Upper lobe of left lung (tissue), 6 donors: ENCODE results near the gene PLCD4. TPM values are rescaled to one million over a fixed set of nuclear protein-coding genes. Genes with fewer than 3 reads are reported as not detected.

Experiments used
- ATAC-seq, 2 donors: fragments of 200-7000 bp; cut with Tn5 transposase; one replicate each; pipeline ENCODE4 v1.9.1; 2022; ENCODE audit warnings: mild to moderate bottlenecking in 2 of 2, moderate library complexity in 2 of 2; ENCODE audit not compliant: low FRiP score in 2 of 2
- DNase-seq, 2 donors: peaks; one replicate each; pipeline ENCODE4 v3.0.0-alpha.2; 2019 to 2020
- H3K27ac ChIP-seq, 4 donors: fragments of 200-600 bp; sonication (generic); one replicate each; pipeline ENCODE4 v1.5.1; 2016 to 2019
- H3K27me3 ChIP-seq, 4 donors: fragments of 200-600 bp; sonication (generic); one replicate each; pipeline ENCODE4 v1.5.1; 2017 to 2019
- H3K36me3 ChIP-seq, 4 donors: fragments of 200-600 bp; sonication (generic); one replicate each; pipeline ENCODE4 v1.5.1; 2016 to 2019
- H3K4me1 ChIP-seq, 4 donors: fragments of 200-600 bp; sonication (generic); one replicate each; pipeline ENCODE4 v1.5.1; 2018 to 2019
- H3K4me3 ChIP-seq, 4 donors: fragments of 200-600 bp; sonication (generic); one replicate each; pipeline ENCODE4 v1.5.1; 2017 to 2019; ENCODE audit warnings: mild to moderate bottlenecking in 2 of 4, moderate library complexity in 1 of 4
- H3K9me3 ChIP-seq, 4 donors: fragments of 200-600 bp; sonication (generic); one replicate each; pipeline ENCODE4 v1.5.1; 2018 to 2019
- CTCF ChIP-seq, 6 experiments: fragments of 450-650 bp in 4 of 6; fragments of 200-600 bp in 2 of 6; sonication (generic) in 2 of 6; IDR thresholded peaks; one replicate each; pipeline ENCODE4 v1.5.1; 2016 to 2019; ENCODE audit warnings: antibody characterized with exemption in 6 of 6
- EP300 ChIP-seq, 4 donors: sonication (generic); formaldehyde crosslinking; IDR thresholded peaks; one replicate each; pipeline ENCODE4 v1.5.1; 2017; ENCODE audit warnings: antibody characterized with exemption in 4 of 4, control low read depth in 2 of 4
- POLR2A ChIP-seq, 4 donors: fragments of 450-650 bp; IDR thresholded peaks; one replicate each; pipeline ENCODE4 v1.5.1; 2016 to 2017; ENCODE audit warnings: antibody characterized with exemption in 4 of 4, mild to moderate bottlenecking in 2 of 4
- POLR2AphosphoS5 ChIP-seq, 2 donors: sonication (generic); formaldehyde crosslinking; IDR thresholded peaks; one replicate each; pipeline ENCODE4 v1.5.1; 2017; ENCODE audit warnings: antibody characterized with exemption in 2 of 2
- WGBS, 2 donors: methylation state at CpG; one replicate each; pipeline ENCODE4 v1.1.5; 2017 to 2018; 5-methylcytosine and 5-hydroxymethylcytosine counted together
- total RNA-seq, 6 donors: library from RNA; depleted of rRNA in 4 of 6; stranded (reverse); fragments of >200 nt in 4 of 6; gene quantifications; one replicate each; pipeline versions ENCODE4 v1.1.0 to v1.2.1, GENCODE V29; 2016 to 2021
- donor health status: DM: no; HTN: no; CAD: no; lungs with moderate emphysema.
- donor health status: DM: no; HTN: yes; CAD: no; lungs with severe emphysema.

PLCD4 gene
- total RNA-seq, 6 donors from 2014 or later, result 0.30 to 0.98 (median 0.37) TPM; not detected in 2

DNA sequence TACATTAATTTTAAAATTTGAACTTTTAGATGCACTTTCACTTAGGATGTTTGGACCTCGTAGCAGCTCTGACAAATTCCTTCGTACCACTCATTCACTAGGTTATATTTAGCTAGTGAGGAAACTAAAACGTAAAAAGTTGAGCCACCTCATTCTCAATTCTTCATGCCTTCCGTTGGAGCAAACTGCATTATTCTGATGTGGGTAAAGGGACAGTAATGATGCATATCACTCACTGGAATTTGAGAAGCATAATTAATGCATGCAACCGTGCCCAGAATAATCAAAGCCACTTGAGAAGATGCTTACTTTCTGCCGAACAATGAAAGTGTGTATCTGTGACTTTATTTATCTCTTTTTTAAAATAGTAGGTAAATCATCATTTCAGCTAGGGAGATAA lies 36.8 kb upstream of the PLCD4 start:
- no peak for TF ChIP-seq CTCF (IDR thresholded peaks at IDR 0.05)
- no peak for TF ChIP-seq EP300 (IDR thresholded peaks at IDR 0.05)
- TF ChIP-seq POLR2A (IDR thresholded peaks at IDR 0.05), result no peak
- no peak for TF ChIP-seq POLR2AphosphoS5 (IDR thresholded peaks at IDR 0.05)
- Histone ChIP-seq H3K27ac (peak overlapping the region in 2 of 4 donors; percentile 9 to 95), H3K4me3 (peak overlapping the region in 1 of 4 donors; percentile 85), H3K27me3 (no peaks in the 10 kb centered on the region), H3K9me3 (no peaks in the 10 kb centered on the region), H3K36me3 (peaks cover 0 to 29% (median 15%) of the 10 kb centered on the region in 4 donors), H3K4me1 (peaks cover 31 to 35% (median 32%) of the 10 kb centered on the region in 4 donors)
- DNase-seq (no peak), ATAC-seq (no peak)
- 22 to 25% methylated on average over 6 of the region's 6 CpGs for WGBS, 2 donors

- DNase-seq (no peak), ATAC-seq (no peak)
- TF ChIP-seq EP300 (IDR thresholded peaks at IDR 0.05) (no peak), CTCF (IDR thresholded peaks at IDR 0.05) (no peak), POLR2AphosphoS5 (IDR thresholded peaks at IDR 0.05) (no peak), POLR2A (IDR thresholded peaks at IDR 0.05) (no peak)
- Histone ChIP-seq H3K27me3 (no peaks in the 10 kb centered on the region), H3K9me3 (no peaks in the 10 kb centered on the region), H3K4me1 (peaks cover 0 to 8% (median 2%) of the 10 kb centered on the region in 4 donors), H3K27ac (no peak overlapping the region), H3K36me3 (peaks cover 0 to 48% (median 21%) of the 10 kb centered on the region in 4 donors), H3K4me3 (no peak overlapping the region)
- WGBS, 2 donors, result 98 to 100% methylated on average over 4 of the region's 4 CpGs
Measured at GRCh38 chr2:218576854-218577253, 30.8 kb upstream of the PLCD4 start.

DNA sequence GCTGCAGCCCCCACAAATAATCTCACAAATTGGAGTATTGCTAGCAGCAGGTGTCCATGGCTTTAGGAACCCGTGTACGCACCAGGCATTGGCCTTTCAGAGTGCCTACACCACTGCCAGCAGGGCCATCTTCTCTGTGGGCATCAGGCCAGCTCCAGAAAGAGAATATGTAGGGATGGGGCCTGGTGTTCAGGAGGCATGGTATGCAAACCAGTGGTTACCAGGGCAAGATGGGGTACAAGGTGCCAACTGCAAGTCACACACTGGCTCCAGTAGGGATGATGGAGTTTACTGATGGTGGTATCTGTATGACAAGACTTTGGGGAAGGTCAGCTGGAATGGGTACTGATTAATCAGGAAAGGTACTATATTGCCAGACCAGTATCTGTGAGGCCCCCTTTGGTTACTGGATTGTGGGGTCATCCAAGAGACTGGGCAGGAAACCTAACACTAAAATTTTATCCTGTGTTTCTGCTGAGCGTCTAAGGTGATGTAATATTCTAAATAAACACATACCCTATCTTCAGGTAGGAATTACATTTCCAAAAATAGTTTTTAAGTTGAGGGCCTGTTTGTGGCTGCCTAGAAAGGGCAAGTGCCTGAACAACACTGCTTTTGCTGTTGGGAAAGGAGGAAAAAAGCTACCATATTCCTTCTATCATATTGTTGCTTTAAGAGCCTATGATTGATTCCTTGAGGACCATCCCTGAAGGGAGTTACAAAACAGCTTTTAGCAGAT lies 30.0 kb upstream of the PLCD4 start:
- Histone ChIP-seq H3K9me3 (no peaks in the 10 kb centered on the region), H3K4me3 (no peak overlapping the region), H3K27me3 (no peaks in the 10 kb centered on the region), H3K27ac (no peak overlapping the region), H3K36me3 (peaks cover 0 to 49% (median 17%) of the 10 kb centered on the region in 4 donors), H3K4me1 (peaks cover 0 to 8% (median 2%) of the 10 kb centered on the region in 4 donors)
- WGBS, 2 donors, result 85 to 92% methylated on average over 3 of the region's 3 CpGs
- DNase-seq (no peak), ATAC-seq (no peak)
- TF ChIP-seq CTCF (IDR thresholded peaks at IDR 0.05) (no peak), POLR2A (IDR thresholded peaks at IDR 0.05) (no peak), POLR2AphosphoS5 (IDR thresholded peaks at IDR 0.05) (no peak), EP300 (IDR thresholded peaks at IDR 0.05) (no peak)

DNA sequence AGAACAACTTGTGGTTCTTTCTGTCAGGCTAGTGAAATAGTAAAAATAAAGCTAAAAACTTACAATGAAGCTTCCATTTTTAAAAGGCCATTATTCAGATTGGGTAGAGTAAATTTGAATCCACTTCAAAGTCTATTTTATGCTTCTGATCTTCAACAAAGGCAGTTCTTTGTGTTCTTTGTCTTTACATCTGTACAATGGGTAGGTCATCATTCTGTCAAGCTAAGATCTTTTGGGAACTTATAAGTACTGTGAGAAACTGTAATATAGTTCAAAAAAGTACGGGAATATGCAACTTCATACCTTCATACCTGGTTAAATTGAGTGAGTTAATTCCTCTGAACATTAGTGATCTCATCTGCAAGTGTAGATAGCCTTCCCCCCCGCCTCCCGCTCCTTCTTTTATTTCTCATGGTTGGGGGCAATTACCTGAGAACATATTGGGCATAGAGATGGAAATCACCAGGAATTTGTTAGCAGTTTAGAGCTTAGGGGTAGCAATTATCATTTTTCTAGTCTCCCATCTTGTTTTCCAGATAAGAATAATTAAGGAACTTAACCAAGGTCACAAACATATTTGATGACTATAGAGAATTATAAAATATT lies 29.3 kb upstream of the PLCD4 start:
- Histone ChIP-seq H3K9me3 (no peaks in the 10 kb centered on the region), H3K27ac (no peak overlapping the region), H3K36me3 (peaks cover 2 to 51% (median 15%) of the 10 kb centered on the region in 4 donors), H3K4me3 (no peak overlapping the region), H3K4me1 (peaks cover 0 to 8% (median 2%) of the 10 kb centered on the region in 4 donors), H3K27me3 (no peaks in the 10 kb centered on the region)
- ATAC-seq, result no peak
- 88 to 95% methylated on average over 3 of the region's 3 CpGs for WGBS, 2 donors
- TF ChIP-seq POLR2AphosphoS5 (IDR thresholded peaks at IDR 0.05) (no peak), POLR2A (IDR thresholded peaks at IDR 0.05) (no peak), EP300 (IDR thresholded peaks at IDR 0.05) (no peak), CTCF (IDR thresholded peaks at IDR 0.05) (no peak)
- DNase-seq, result no peak
